Measurements from ENCODE around the gene TEDC1. TPM values are rescaled to one million over a fixed set of nuclear protein-coding genes. Genes with fewer than 3 reads are reported as not detected.

Gene TEDC1
- polyA plus RNA-seq, 1 of the 3 experiments (the other 2 are of a cell fraction): 13.4 TPM

DNA sequence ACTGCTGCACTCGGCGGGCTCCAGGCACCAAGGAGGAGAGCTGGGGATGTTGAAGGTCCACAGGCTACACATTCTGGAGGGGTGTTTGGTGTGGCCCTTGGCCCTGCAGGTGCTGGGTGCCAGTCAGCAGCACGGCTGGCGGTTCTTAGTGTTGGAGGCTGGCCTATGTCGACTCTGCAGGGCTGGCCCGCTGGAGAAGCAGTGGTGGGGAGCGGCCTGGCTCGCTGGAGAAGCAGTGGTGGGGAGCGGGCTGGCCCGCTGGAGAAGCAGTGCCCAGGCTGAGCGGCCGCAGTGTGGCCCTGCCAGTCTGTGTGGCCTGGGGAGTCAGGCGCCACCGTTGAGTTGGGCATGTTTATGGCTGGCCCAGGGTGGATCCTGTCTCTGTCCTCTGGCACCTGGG, 44.1 kb upstream of the TEDC1 start:
- Histone ChIP-seq H3K4me3 (ENCODE audit: low read depth in 2 of 2, low read length in 1 of 2) (no peak overlapping the region), H3F3A (replicated peaks; ENCODE audit: insufficient read depth) (no peaks in the 10 kb centered on the region), H3K79me2 (ENCODE audit: insufficient read depth) (peaks cover 45% of the 10 kb centered on the region), H3K27me3 (ENCODE audit: insufficient read depth) (no peaks in the 10 kb centered on the region), H3K4me1 (ENCODE audit: control insufficient read depth in 1 of 2, insufficient read depth in 2 of 2, low read depth in 1 of 2, low read length in 1 of 2) (peaks cover 0 to 16% of the 10 kb centered on the region in 2 experiments; a peak in 1 of 4 replicates), H4K20me1 (ENCODE audit: insufficient read depth) (peaks cover 24% of the 10 kb centered on the region), H3K27ac (ENCODE audit: low read depth in 2 of 2, low read length in 1 of 2) (peak overlapping the region in 1 of 2 experiments; percentile 8; a peak in 1 of 4 replicates), H2AFZ (ENCODE audit: low read depth) (no peak overlapping the region), H3K4me2 (no peak overlapping the region), H3K36me3 (replicated peaks in 1 of 2; ENCODE audit: control insufficient read depth in 1 of 2, insufficient read depth in 2 of 2, low read length in 1 of 2) (peaks cover 5 to 52% of the 10 kb centered on the region in 2 experiments), H3K9me2 (no peaks in the 10 kb centered on the region), H3K9me3 (no peaks in the 10 kb centered on the region), H3K9ac (no peak overlapping the region)
- WGBS (ENCODE audit: low lambda C conversion rate): 86% methylated on average over 3 of the region's 14 CpGs
- TF ChIP-seq USF1 (IDR thresholded peaks at IDR 0.05; ENCODE audit: borderline replicate concordance, low read depth): no peak
- no peak for TF ChIP-seq FOXJ3 (CRISPR knock-in tag; IDR thresholded peaks at IDR 0.05)
- TF ChIP-seq TCF12 (IDR thresholded peaks at IDR 0.05): no peak
- no peak for TF ChIP-seq IRF3 (IDR thresholded peaks at IDR 0.05; ENCODE audit: low read depth, low read length)
- no peak for TF ChIP-seq EZH2phosphoT487 (IDR thresholded peaks at IDR 0.05; ENCODE audit: borderline replicate concordance, low read depth)
- ChIA-PET CTCF (interaction anchor here (1.0 to 2.9 kb wide), 8 partner anchors 9 to 81 kb away, joined by 3 to 22 read pairs (median 6); no protein-coding TSS in a partner anchor), POLR2A (no interaction called here)
- DNase-seq: no peak

GRCh38 chr14:105447651-105448640, 43.1 kb upstream of the TEDC1 start:
- no peak overlapping the region for H3K4me2 ChIP-seq
- no peak for DNase-seq
- peaks cover 11 to 50% of the 10 kb centered on the region in 2 experiments for H3K36me3 ChIP-seq (replicated peaks in 1 of 2; ENCODE audit: control insufficient read depth in 1 of 2, insufficient read depth in 2 of 2, low read length in 1 of 2)
- 77% methylated on average over 7 of the region's 31 CpGs for WGBS (ENCODE audit: low lambda C conversion rate)
- no peaks in the 10 kb centered on the region for H3K9me3 ChIP-seq
- ChIA-PET POLR2A (interaction anchor here (1.0 kb wide), 1 partner anchor 33 kb away, joined by 3 read pairs; no protein-coding TSS in a partner anchor), CTCF (interaction anchor here (0.6 to 2.9 kb wide), 29 partner anchors 9 to 85 kb away, joined by 3 to 28 read pairs (median 4); partner anchors contain the start of genes CRIP1, TEX22 and TMEM121)
- no peak overlapping the region for H3K4me3 ChIP-seq (ENCODE audit: low read depth in 2 of 2, low read length in 1 of 2)
- H2AFZ ChIP-seq (ENCODE audit: low read depth): no peak overlapping the region
- H3K4me1 ChIP-seq (ENCODE audit: control insufficient read depth in 1 of 2, insufficient read depth in 2 of 2, low read depth in 1 of 2, low read length in 1 of 2): peaks cover 0 to 23% of the 10 kb centered on the region in 2 experiments; a peak in 1 of 4 replicates
- H4K20me1 ChIP-seq (ENCODE audit: insufficient read depth): peaks cover 19% of the 10 kb centered on the region
- peaks cover 43% of the 10 kb centered on the region for H3K79me2 ChIP-seq (ENCODE audit: insufficient read depth)
- H3K9ac ChIP-seq: no peak overlapping the region; the same call in 1 of the 2 replicates
- no peaks in the 10 kb centered on the region for H3F3A ChIP-seq (replicated peaks; ENCODE audit: insufficient read depth)
- H3K27me3 ChIP-seq (ENCODE audit: insufficient read depth): no peaks in the 10 kb centered on the region
- H3K9me2 ChIP-seq: no peaks in the 10 kb centered on the region
- H3K27ac ChIP-seq (ENCODE audit: low read depth in 2 of 2, low read length in 1 of 2): peak overlapping the region in 1 of 2 experiments; percentile 8; a peak in 2 of 4 replicates
- TF ChIP-seq FOXJ3 (CRISPR knock-in tag; IDR thresholded peaks at IDR 0.05): no peak
- TF ChIP-seq JUND (IDR thresholded peaks at IDR 0.05): no peak
- no peak for TF ChIP-seq NRF1 (IDR thresholded peaks at IDR 0.05; ENCODE audit: low read depth, low read length)
- no peak for TF ChIP-seq RXRA (IDR thresholded peaks at IDR 0.05; ENCODE audit: borderline replicate concordance, low read depth)
- TF ChIP-seq TCF12 (IDR thresholded peaks at IDR 0.05): no peak
- no peak for TF ChIP-seq CHD2 (IDR thresholded peaks at IDR 0.05; ENCODE audit: low read length, partially characterized antibody)
- TF ChIP-seq, protein P1, sequence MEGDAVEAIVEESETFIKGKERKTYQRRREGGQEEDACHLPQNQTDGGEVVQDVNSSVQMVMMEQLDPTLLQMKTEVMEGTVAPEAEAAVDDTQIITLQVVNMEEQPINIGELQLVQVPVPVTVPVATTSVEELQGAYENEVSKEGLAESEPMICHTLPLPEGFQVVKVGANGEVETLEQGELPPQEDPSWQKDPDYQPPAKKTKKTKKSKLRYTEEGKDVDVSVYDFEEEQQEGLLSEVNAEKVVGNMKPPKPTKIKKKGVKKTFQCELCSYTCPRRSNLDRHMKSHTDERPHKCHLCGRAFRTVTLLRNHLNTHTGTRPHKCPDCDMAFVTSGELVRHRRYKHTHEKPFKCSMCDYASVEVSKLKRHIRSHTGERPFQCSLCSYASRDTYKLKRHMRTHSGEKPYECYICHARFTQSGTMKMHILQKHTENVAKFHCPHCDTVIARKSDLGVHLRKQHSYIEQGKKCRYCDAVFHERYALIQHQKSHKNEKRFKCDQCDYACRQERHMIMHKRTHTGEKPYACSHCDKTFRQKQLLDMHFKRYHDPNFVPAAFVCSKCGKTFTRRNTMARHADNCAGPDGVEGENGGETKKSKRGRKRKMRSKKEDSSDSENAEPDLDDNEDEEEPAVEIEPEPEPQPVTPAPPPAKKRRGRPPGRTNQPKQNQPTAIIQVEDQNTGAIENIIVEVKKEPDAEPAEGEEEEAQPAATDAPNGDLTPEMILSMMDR (IDR thresholded peaks at IDR 0.05): no peak
- no peak for TF ChIP-seq SMC3 (IDR thresholded peaks at IDR 0.05; ENCODE audit: low read depth, low read length)
- TF ChIP-seq ZBTB33 (IDR thresholded peaks at IDR 0.05; ENCODE audit: borderline replicate concordance, low read depth): no peak
- TF ChIP-seq TAF1 (IDR thresholded peaks at IDR 0.05; ENCODE audit: borderline replicate concordance, low read depth, low read length): no peak
- TF ChIP-seq RCOR1 (IDR thresholded peaks at IDR 0.05; ENCODE audit: low read length): no peak
- no peak for TF ChIP-seq RFX5 (IDR thresholded peaks at IDR 0.05; ENCODE audit: low read length)
- TF ChIP-seq, protein P2, sequence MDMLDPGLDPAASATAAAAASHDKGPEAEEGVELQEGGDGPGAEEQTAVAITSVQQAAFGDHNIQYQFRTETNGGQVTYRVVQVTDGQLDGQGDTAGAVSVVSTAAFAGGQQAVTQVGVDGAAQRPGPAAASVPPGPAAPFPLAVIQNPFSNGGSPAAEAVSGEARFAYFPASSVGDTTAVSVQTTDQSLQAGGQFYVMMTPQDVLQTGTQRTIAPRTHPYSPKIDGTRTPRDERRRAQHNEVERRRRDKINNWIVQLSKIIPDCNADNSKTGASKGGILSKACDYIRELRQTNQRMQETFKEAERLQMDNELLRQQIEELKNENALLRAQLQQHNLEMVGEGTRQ (IDR thresholded peaks at IDR 0.05; ENCODE audit: borderline replicate concordance, low read depth, low read length): no peak
- no peak for TF ChIP-seq FOXM1 (IDR thresholded peaks at IDR 0.05; ENCODE audit: low read depth)

All from SK-N-SH (cell line).